CD4-positive, alpha-beta T cell treated with Interleukin-15 for 4 hours (primary cell): ENCODE measurements around the gene PLB1.
A peak's percentile ranks its signal among the peaks of the same experiment; 100 is the strongest.

Experiments
- DNase-seq: peaks from one replicate; pipeline ENCODE4 v3.0.0-alpha.2; 2020; ENCODE audit warnings: low spot score

The PLB1 gene

DNA sequence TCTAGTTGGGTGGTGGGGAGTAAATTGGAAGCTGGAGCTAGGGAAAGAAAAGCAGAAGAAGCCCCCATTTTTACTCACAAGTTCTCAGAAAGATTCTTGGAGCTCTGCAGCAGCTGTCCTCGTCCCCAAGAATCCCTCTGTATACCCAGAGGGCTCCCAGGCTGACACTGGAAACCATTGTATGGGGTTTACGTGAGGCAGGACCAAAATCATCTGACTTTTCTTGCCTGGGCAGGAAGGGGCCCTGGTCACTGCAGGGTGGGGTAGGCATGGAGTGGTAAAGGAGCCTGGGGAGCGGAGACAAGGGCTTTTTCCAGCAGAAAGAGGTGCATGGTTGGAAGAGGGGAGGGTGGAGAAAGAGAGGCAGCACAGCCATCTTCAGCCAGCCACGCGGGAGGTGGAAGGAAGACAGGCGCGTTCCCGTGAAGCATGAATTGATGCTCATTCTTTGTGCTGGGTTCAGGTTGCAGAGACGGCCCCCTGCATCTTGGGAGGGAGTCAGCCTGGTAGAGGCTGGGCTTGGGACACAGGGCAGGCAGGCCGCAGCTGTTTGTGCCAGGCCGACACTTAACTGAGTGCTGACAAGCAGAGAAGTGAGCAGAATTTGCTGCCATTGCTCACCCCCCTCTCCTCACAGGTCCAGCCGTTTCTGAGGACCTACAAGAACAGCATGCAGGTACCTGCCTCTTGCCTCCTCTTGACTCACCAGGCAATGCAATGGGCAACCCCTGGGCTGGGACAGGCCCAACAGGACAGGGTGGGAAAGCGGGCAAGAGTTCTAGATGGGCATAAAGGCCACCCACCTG, 94.8 kb downstream of the PLB1 start:
- no peak for DNase-seq

DNA sequence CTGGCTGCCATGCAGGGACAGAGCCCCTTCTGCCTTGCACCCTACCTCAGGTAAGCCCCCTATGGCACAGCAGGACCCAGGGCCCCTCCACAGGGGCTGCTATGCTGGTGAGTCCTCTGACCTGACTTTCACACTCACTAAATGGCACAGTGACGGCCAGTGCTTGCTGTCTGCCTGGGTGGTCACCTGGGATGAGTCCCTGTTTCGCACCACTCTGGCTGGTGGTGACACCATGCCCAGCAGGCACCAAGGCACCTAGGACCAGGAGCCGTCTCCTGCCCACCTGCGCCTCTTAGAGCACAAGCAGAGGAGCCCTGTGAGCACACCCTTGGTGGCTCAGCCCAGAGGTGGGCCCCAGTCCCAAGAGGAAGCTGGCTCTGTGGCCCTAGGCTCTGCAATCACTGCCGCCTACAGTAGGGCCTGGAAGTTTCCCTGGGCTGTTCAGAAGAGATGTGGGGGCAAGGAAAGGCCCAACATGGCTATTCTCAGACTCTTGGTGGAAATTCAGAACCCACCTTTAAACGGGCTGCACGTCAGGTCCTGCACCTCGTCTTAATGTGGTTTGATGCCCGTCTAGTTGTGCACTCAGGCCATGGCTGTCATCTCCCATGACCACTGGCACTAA, 96.0 kb downstream of the PLB1 start:
- DNase-seq: no peak

DNA sequence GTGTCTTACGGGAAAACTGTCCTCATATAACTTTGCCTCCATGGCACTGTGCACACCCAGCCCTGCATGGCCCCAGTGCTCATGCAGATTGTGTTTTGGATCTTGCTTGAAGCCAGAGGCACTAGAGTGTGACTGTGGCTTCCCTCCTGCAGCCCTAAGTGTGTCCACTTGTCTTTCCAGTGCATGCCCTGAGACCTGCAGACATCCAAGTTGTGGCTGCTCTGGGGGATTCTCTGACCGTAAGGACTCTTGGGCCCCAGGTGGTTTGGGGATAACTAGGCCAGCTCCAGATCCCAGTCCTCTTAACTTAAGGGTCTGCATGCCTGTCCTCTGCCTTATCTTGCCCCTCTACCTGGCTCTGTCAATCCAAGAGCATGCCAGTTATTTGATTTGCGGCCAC, 96.6 kb downstream of the PLB1 start:
- no peak for DNase-seq

DNA sequence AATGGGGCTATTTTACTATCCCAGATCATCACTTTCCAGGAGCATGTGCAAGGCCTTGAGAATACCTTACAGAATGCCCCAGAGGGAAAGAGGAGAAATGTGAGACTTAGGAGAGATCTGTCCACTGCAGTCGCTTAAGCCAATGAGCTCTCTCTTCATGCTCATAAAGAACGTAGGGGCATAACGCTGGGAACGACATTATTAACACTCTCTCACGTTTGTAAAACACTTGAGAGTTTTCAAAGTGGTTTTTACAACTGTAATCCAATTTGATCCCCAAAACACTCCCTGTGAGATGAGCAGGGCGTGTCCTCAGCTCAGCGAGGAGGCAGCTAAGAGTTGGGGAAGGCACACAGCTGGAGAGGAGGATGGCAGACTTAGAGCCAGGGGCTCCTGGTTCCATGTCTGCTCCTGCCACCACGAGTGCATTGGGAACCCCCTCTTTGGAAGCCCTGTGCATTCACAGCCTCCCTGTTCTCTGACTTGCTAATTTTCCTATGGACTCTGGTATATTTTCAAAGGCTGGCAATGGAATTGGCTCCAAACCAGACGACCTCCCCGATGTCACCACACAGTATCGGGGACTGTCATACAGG, 97.4 kb downstream of the PLB1 start:
- no peak for DNase-seq

DNA sequence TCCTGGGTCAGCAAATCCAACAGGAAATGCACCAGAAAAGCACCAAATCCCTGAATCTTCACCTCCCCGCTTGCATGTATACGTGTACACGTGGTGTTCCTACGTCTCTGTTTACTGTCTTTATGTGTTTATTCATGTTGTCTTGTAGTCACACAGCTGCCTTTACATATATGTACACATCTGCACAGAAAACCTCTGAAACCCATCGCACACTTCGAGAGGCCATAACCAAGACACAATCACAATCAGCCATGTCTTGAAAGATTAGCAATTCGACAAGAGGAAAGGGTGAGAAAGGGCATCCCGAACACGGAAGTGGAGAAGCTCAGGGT, 98.1 kb downstream of the PLB1 start:
- DNase-seq: no peak

DNA sequence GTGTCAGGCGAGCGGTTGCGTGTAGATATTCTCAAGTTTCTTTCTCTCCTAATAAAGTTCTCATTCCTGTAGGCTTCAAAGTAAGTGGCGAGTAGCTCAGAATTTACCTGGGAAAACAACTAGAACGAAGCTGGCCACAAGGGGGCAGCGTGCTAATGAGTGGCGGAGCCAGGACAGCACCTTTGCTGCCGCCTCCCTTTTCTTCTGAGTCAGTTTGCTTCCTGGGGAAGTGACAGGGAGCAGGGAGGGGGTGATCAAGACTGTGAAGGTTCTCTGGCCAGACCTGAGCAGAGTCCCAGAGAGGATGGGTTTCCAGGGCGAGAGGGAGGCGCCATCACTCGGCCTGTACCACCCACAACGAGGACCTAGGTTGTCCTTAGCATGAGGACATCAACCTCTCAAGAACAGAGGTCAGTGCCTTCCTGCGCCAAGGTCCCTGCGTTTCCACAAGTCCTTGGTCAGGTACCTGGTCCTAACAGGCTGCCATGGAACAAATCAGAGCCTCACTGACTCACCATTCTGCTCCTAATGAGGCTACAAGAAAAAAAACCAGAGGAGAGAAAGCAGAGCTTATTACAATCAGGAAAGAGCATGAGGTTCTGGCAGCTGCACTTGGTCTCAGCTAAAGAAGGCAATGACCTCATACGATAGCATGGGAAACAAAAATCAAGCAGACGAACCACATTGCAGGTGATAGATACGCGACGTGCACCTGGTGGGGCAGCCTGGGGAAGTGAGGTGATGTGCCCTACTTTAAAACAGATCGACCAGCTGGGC, 98.7 kb downstream of the PLB1 start:
- peak; percentile 85 for DNase-seq

DNA sequence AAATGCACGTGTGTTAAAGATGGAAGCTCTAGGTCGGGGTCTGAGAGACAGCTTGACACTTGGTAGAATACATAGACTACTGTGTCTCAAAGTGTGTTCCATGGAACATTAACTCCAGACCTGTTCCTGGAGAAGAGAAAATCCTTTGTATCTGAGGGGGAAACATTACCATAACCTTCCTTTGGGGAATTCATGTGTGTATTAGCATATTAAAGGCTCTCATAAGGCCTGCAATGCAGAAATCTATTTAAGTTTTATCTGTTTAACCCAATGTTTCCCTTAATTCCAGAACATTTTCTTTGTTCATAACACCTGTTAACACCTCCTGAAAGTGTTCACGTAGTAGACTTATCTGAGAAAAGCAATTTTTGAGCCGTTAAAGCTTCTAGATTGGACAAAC, 99.5 kb downstream of the PLB1 start:
- no peak for DNase-seq

DNA sequence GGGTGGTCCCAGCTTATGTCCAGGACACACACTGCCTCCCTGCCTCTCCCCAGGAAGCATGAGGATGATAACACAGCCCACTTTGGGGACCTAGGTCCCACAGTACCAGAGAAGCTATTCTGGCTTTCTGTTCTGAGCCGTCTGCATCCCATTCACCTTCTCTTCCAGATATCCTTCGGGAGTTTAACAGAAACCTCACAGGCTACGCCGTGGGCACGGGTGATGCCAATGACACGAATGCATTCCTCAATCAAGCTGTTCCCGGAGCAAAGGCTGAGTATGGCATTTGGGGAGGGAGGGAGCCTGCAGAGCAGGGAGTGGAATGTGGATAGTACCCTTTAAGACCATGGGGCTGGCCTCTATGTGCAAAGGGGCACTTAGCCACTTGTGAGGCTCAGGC, 102.6 kb downstream of the PLB1 start:
- no peak for DNase-seq

DNA sequence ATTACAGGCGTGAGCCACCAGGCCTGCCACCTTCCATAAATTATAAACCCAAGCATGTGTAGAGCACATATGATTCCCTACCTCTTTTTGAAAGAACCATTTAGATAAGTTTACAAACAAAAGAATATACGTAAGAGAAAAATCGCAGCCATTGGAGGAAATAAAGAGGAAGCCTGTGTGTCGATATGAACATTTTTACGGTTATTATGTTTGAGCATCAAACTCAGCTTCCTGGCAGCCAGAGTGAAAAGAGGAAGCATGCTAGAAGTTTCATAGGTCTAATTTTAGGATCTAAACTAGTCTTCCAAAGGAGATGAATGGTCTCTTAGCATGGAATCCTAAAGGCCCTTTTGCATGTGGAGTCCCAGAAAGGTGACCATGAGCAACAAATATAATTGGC, 104.3 kb downstream of the PLB1 start:
- DNase-seq: no peak

DNA sequence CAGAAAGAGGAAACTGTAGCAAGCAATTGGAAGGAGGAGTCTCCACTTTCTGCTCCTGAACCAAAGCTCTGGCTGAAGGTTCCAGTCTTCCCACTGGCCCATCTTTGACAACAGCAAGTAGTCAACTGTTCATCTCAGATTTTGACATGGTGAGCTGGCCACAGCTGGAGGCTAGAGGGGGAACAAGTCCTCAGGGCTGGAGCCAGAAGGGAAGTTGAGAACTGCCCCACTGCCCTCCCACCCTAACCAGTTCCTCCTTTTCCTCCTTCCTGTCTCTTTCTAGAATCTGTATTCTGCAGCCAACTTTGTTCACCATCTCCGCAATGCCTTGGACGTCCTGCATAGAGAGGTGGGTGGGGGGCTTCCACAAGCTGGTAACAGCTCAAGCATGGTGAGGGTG, 105.8 kb downstream of the PLB1 start:
- DNase-seq: no peak

DNA sequence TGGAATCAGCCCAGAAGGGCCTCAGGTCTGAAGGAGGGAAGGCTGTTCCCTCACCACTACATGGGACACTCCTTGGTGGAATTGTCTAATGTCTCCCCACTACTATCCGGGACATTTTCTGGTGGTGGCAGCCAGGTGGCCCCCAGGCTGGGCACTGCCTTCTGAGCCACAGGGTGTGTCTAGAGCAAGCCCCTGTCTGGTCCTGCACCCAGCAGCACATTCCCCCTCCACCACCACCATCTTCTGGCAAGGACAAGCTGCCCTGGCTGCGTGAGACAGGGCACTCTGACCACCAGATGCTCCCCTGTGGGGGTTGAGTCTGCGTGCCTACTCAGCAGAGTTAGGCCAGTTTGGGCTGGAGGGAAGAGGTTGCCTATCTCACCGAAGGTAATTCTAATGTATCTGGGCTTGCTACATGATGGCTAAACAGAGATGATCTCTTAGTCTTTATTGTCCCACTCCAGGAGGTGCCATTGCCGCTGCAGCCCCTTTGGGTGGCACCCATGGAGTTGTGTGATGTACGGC, 106.3 kb downstream of the PLB1 start:
- no peak for DNase-seq

DNA sequence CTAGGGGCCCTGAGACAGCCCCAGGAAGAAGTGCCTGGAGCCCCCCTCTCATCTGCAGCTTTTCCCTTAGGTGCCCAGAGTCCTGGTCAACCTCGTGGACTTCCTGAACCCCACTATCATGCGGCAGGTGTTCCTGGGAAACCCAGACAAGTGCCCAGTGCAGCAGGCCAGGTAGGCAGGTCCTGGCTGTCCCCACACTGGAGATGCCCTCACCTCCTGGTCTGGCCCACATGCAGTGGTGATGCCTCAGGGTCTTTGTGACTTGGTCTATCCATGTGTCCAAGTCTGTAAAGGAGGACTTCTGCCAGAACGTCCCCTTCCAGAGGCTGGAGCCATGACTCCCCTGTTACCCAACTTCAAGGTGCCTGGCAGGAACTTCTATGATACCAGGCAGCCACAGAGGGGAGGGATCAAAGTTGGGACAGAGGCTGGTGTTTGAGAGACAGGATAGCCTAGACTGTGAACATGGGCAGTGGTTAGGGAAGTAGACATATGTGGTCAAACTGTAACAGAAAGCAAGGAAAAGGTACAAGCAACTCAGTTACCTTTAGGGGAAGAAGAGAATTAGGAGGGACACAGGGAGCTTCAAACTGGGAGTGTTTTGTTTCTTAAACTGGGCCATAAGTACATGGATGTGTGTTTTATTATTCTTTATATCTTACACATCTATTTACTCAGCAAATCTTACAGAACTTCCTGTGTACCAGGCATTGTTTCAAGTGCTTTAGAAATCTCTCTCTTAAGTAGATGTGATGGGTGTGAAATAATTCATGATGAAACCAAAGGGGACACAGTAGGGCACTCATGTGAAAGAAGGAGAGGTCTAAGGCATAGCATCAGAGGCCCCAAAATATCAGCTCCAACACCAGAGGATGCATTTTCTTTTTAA, 107.1 kb downstream of the PLB1 start:
- no peak for DNase-seq

DNA sequence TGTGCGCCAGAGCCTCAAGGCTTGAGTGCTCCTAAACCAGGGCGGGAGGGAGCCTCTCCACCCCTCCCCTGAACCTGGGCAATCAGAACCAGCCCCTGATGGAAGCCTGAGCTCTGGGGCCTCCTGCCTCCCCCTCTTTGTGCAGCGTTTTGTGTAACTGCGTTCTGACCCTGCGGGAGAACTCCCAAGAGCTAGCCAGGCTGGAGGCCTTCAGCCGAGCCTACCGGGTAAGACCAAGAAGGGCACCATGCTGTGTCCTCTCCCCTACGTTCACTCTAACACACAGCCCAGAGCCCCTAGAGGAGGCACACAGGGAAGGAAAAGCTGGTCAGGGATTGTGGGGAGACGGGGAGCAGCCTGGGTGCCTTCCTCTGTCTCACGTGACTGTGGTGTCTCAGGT, 108.0 kb downstream of the PLB1 start:
- no peak for DNase-seq

DNA sequence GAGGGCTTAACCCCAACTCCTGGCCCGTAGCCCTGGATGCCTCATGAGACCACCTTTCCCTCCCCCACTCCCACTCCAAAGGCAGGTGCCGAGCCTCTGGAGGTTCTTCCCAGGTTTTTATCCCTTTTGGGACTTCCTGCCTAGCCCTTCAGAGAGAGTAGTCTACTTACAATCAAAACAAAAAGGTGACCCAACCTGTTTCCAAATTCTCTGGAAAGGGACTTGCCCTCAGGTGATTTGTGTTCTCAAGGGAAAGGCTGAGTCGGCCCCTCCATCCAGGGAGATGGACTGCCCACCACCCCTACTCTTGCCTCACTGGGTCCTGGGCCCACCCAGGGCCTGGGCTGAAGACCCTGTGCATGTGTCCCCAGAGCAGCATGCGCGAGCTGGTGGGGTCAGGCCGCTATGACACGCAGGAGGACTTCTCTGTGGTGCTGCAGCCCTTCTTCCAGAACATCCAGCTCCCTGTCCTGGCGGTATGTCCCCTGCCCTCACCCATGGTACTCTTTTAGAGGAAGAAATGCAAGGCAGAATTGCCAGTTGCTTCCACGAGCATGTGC, 108.5 kb downstream of the PLB1 start:
- no peak for DNase-seq

DNA sequence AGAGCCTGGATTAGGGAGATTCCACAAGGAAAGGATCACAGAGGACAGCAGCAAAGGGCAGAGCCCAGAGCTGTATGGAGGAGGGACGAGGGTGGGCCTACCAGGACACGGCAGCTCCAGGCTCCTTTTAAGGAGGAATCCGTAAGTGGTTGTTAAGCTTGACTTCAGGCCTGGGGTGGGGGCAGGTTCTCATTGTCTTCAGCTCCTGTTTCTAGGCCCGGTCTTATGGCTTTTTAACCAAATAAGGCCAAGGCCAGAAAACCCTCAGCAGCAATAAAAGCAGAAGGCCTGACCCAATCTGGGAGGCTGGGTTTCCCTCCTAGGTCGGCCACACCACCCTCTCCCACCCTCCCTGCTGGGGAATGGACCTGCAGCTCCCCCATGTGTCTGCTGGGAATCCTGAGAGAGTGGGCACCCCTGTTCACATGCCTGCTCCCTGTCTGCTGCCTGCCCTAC, 111.2 kb downstream of the PLB1 start:
- DNase-seq: no peak

DNA sequence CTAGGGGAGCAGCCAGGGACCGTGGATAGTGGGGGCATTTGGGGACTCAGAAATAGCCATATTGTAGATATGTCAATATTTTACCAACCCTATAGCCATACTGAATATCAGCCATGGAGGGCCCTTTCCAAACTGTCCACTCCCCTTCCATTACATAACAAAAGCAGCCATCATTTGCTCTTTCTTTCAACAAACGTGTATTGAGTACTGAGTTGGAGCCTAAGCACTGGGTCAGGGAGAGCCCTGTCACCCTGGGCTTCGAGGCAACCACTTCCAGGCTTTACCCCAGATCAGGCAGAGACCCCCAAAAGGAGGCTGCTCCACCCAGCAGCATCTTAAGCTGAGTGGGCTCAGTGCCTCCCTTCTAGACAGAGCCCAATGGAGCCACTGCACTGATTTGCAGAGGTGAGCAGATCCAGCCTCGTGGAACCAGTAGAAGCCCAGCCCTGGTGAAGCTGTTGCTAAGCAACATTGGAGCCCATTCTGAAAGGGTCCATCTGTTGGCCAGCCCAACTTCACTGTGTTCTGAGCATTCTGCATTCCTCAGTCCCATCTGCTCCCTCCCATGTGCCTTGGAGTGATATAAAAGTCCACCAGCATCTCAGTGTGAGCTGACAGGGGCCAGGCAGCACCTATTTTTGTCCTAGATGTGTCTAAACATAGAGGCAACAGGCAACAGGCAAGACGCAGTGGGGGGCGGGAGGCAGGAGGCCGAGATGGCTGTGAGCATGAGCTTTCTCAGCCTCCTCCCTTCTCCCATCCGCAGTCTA, 112.1 kb downstream of the PLB1 start:
- DNase-seq: no peak

DNA sequence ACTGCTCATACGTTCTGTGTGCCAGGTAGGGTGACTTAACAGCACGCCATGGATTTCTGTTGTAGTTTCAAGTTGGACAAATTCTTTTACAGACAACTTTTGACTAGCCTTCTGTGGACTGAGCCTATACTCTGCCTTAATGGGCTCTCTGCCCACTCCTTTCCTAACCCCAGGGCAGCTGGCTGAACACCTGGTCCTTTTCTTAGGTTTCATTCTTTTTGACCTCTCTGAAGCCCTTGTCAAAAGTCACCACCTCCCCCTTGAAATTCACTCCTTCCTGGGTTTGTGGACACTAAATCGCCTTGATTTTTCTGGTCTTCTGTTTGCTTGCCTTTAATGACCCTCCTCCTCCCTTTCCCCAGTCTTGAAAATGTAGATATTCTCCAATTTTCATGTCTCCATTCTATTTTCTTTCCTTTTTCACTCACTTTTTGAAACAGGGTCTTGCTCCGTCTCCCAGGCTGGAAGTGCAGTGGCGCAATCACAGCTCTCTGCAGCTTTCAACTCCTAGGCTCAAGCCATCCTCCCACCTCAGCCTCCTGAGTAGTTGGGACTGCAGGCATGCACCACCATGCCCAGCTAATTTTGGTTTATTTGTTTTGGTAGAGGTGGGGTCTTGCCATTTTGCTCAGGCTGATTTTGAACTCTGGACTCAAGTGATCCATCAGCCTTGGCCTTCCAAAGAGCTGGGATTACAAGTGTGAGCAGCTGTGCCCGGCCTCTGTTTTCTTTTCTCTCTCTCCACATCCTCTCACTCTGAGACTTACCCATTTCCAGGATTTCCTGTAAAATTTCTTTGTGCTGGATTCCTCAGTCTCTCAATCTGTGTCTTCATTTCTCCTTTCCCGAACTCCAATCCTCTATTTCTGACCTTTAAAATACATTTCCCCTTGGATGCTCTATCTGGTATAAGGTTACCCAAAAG, 112.9 kb downstream of the PLB1 start:
- DNase-seq: no peak

DNA sequence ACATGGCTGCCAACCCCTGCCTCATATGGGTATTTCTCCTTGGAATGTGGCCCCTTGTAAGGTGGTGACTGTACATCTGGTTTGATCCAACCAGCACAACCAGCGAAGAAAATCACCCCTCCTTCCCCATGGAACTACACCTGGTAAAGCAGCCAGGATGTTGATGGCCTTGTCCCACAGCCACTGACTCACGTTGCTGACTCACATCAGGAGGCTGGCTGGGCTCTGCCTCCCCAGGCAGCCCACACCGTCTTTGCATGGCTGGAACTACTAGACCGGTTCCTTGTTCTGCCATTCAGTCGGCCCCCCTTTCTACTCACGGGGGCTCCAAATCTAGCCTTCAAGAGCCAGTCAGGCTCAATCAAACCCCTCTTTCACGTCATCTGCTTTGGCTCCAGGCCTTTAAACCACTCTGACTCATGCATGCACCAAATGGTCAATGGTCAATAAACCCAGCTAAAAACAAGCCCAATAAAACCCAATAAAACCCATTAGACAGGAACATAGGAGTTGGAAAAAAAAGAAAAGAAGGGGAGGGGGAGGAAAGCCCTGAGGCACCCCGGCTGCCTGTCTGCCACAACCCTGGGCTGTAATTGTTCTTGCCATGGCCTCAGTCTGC, 114.8 kb downstream of the PLB1 start:
- DNase-seq: peak; percentile 32
